ENCODE data around the gene FAM163A. TPM values are rescaled to one million over a fixed set of nuclear protein-coding genes. Genes with fewer than 3 reads are reported as not detected.

Gene FAM163A
- polyA plus RNA-seq, 3 donors: not detected

- no peak overlapping the region for H3K27ac ChIP-seq (ENCODE audit: low read depth in 1 of 2, low read length in 2 of 2)
- H3K4me1 ChIP-seq (ENCODE audit: control insufficient read depth in 1 of 2, insufficient read depth in 2 of 2, low read length in 2 of 2): no peaks in the 10 kb centered on the region
- Mint-ChIP-seq H3K4me3 (no peak overlapping the region), H3K9me3 (peaks cover 0 to 3% (median 0%) of the 10 kb centered on the region in 7 donors), H3K4me1 (peaks cover 4% of the 10 kb centered on the region), H3K27me3 (ENCODE audit: low read depth in 3 of 3) (peaks cover 0 to 4% (median 0%) of the 10 kb centered on the region in 3 donors), H3K36me3 (no peaks in the 10 kb centered on the region), H3K27ac (no peak overlapping the region)
- H3K4me3 ChIP-seq (replicated peaks in 1 of 3; ENCODE audit: low read depth in 2 of 3, low read length in 3 of 3): no peak overlapping the region
- WGBS (ENCODE audit: insufficient coverage): 100% methylated on average over 2 of the region's 5 CpGs
- H4K20me1 ChIP-seq (ENCODE audit: insufficient read depth, low read length): no peaks in the 10 kb centered on the region
- H3K4me2 ChIP-seq (replicated peaks; ENCODE audit: extremely low read depth, low read length, poor library complexity, severe bottlenecking): no peak overlapping the region
- intact Hi-C loops (cut with micrococcal nuclease): no loop called here
- DNase-seq: no peak
- H2AFZ ChIP-seq (ENCODE audit: insufficient read depth, low read depth, low read length, poor library complexity, severe bottlenecking): no peak overlapping the region
- TF ChIP-seq CTCF (IDR thresholded peaks at IDR 0.05): no peak
- H3K27me3 ChIP-seq (ENCODE audit: control insufficient read depth in 2 of 2, insufficient read depth in 2 of 2, low read length in 2 of 2): no peaks in the 10 kb centered on the region
- no peaks in the 10 kb centered on the region for H3K79me2 ChIP-seq (ENCODE audit: insufficient read depth, low read length)
- H3K36me3 ChIP-seq (replicated peaks in 1 of 2; ENCODE audit: control insufficient read depth in 1 of 2, insufficient read depth in 2 of 2, low read length in 2 of 2): no peaks in the 10 kb centered on the region
- no peak overlapping the region for H3K9ac ChIP-seq (ENCODE audit: insufficient read depth, low read length, poor library complexity, severe bottlenecking)
- no peaks in the 10 kb centered on the region for H3K9me3 ChIP-seq (replicated peaks in 1 of 2; ENCODE audit: control insufficient read depth in 1 of 2, insufficient read depth in 1 of 2, low read length in 2 of 2)
Measured at GRCh38 chr1:179702946-179703539, 40.0 kb upstream of the FAM163A start.

- Histone ChIP-seq H3K27me3 (ENCODE audit: control insufficient read depth in 2 of 2, insufficient read depth in 2 of 2, low read length in 2 of 2) (no peaks in the 10 kb centered on the region), H3K79me2 (ENCODE audit: insufficient read depth, low read length) (no peaks in the 10 kb centered on the region), H3K9ac (ENCODE audit: insufficient read depth, low read length, poor library complexity, severe bottlenecking) (no peak overlapping the region), H3K4me2 (replicated peaks; ENCODE audit: extremely low read depth, low read length, poor library complexity, severe bottlenecking) (no peak overlapping the region), H3K4me3 (replicated peaks in 1 of 3; ENCODE audit: low read depth in 2 of 3, low read length in 3 of 3) (no peak overlapping the region), H3K36me3 (replicated peaks in 1 of 2; ENCODE audit: control insufficient read depth in 1 of 2, insufficient read depth in 2 of 2, low read length in 2 of 2) (no peaks in the 10 kb centered on the region), H3K4me1 (ENCODE audit: control insufficient read depth in 1 of 2, insufficient read depth in 2 of 2, low read length in 2 of 2) (no peaks in the 10 kb centered on the region), H2AFZ (ENCODE audit: insufficient read depth, low read depth, low read length, poor library complexity, severe bottlenecking) (no peak overlapping the region), H3K9me3 (replicated peaks in 1 of 2; ENCODE audit: control insufficient read depth in 1 of 2, insufficient read depth in 1 of 2, low read length in 2 of 2) (no peaks in the 10 kb centered on the region), H3K27ac (ENCODE audit: low read depth in 1 of 2, low read length in 2 of 2) (no peak overlapping the region), H4K20me1 (ENCODE audit: insufficient read depth, low read length) (no peaks in the 10 kb centered on the region)
- intact Hi-C loops (cut with micrococcal nuclease): loop anchor here (2.0 to 5.0 kb wide), 2 partner anchors 108 to 111 kb away; no protein-coding TSS in a partner anchor
- peak; percentile 13 to 39 (median 17) for DNase-seq
- Mint-ChIP-seq H3K4me3 (no peak overlapping the region), H3K27me3 (ENCODE audit: low read depth in 3 of 3) (peaks cover 0 to 4% (median 0%) of the 10 kb centered on the region in 3 donors), H3K36me3 (no peaks in the 10 kb centered on the region), H3K4me1 (peaks cover 3% of the 10 kb centered on the region), H3K27ac (no peak overlapping the region), H3K9me3 (no peaks in the 10 kb centered on the region)
- peak; percentile 73 for TF ChIP-seq CTCF (IDR thresholded peaks at IDR 0.05)
- WGBS (ENCODE audit: insufficient coverage): no CpG with 5 or more reads among the region's 3 CpGs
Measured at GRCh38 chr1:179706339-179706941, 36.7 kb upstream of the FAM163A start.
